GM12891 (cell line): ENCODE measurements around the gene AKAP8.

ENCODE experiments used
- POLR2A ChIP-seq: IDR thresholded peaks from 2 replicates; pipeline ENCODE4 v1.6.1; 2011; ENCODE audit warnings: low read depth, low read length, control low read depth
- POLR2AphosphoS5 ChIP-seq: IDR thresholded peaks from 2 replicates; pipeline ENCODE4 v1.6.1; 2011; ENCODE audit warnings: low read depth, low read length, control low read depth
- TAF1 ChIP-seq: IDR thresholded peaks from 2 replicates; pipeline ENCODE4 v1.6.1; 2011; ENCODE audit warnings: low read depth, low read length, control low read depth

GRCh38 chr19:15304140-15304705 is 75.4 kb downstream of the AKAP8 start:
- TF ChIP-seq POLR2AphosphoS5 (no peak), POLR2A (0 out of 2 replicates have a peak, but pooled peaks have one; percentile 43), TAF1 (no peak)
